Heart right ventricle (tissue), 16 donors: ENCODE data around the gene CLTCL1. TPM values are rescaled to one million over a fixed set of nuclear protein-coding genes. Genes with fewer than 3 reads are reported as not detected.

ENCODE experiments used
- ATAC-seq, 8 donors: fragments of 200-7000 bp; cut with Tn5 transposase; one replicate each; pipeline ENCODE4 v1.9.1; 2020; ENCODE audit warnings: mild to moderate bottlenecking in 8 of 8, moderate library complexity in 8 of 8, moderate number of reproducible peaks in 1 of 8
- DNase-seq, 2 donors: peaks; one replicate each; pipeline ENCODE4 v3.0.0-alpha.2; 2020
- H3K27ac ChIP-seq, 10 donors: fragments of 200-600 bp; sonication (generic) in 2 of 10; one replicate each; pipeline versions ENCODE4 v1.5.0 to v1.8.0; 2020 to 2022; ENCODE audit warnings: mild to moderate bottlenecking in 3 of 10
- H3K27me3 ChIP-seq, 7 donors: fragments of 200-600 bp; one replicate each; pipeline ENCODE4 v1.8.0; 2021 to 2022; ENCODE audit warnings: mild to moderate bottlenecking in 2 of 7
- H3K36me3 ChIP-seq, 9 donors: fragments of 200-600 bp; sonication (generic) in 1 of 9; one replicate each; pipeline versions ENCODE4 v1.5.0 to v1.8.0; 2020 to 2022; ENCODE audit warnings: mild to moderate bottlenecking in 2 of 9
- H3K4me1 ChIP-seq, 9 donors: fragments of 200-600 bp; sonication (generic) in 1 of 9; one replicate each; pipeline versions ENCODE4 v1.5.0 to v1.8.0; 2020 to 2022; ENCODE audit warnings: mild to moderate bottlenecking in 4 of 9
- H3K4me3 ChIP-seq, 10 donors: fragments of 200-600 bp; sonication (generic) in 2 of 10; one replicate each; pipeline versions ENCODE4 v1.5.0 to v1.8.0; 2020 to 2022; ENCODE audit warnings: mild to moderate bottlenecking in 7 of 10, moderate library complexity in 2 of 10
- H3K9me3 ChIP-seq, 11 donors: fragments of 200-600 bp in 10 of 11; sonication (generic) in 2 of 11; one replicate each; pipeline versions ENCODE4 v1.5.0 to v1.8.0; 2013 to 2022; ENCODE audit warnings: mild to moderate bottlenecking in 2 of 11, control low read depth in 1 of 11, moderate library complexity in 1 of 11
- CTCF ChIP-seq, 9 donors: fragments of 200-600 bp; sonication (generic) in 2 of 9; IDR thresholded peaks; one replicate each; pipeline versions ENCODE4 v1.5.0 to v1.8.0; 2021 to 2022; ENCODE audit warnings: antibody characterized with exemption in 9 of 9, mild to moderate bottlenecking in 5 of 9, moderate library complexity in 1 of 9
- WGBS, 2 donors: extraction: QIAGEN DNeasy Blood & Tissue Kit; methylation state at CpG; one replicate each; pipeline ENCODE4 v1.1.7; 2013; ENCODE audit warnings: inconsistent platforms in 1 of 2; 5-methylcytosine and 5-hydroxymethylcytosine counted together
- intact Hi-C, 10 donors: fragments of 100-400 bp; cut with DNase I; formaldehyde crosslinking; loops; one replicate each; pipeline versions ENCODE4 v1.11.1 to v1.14.2; 2022
- polyA plus RNA-seq, 2 donors: library from polyadenylated mRNA; stranded (reverse); fragments of 200-250 nt; gene quantifications; one replicate each; pipeline ENCODE4 v1.2.3, GENCODE V29; 2013
- total RNA-seq, 10 donors: library from RNA; stranded (reverse); fragmentation: NEBNext Ultra II Directional in 3 of 10; extraction: Animal tissue kit (Norgen Biotek cat#: 25700) in 3 of 10; gene quantifications; one replicate each; pipeline versions ENCODE4 v1.2.1 to v1.2.4, GENCODE V29; 2021 to 2023
- donor health status: Arrhythmogenic right ventricular cardiomyopathy.
- donor health status: ischemic (EF 13 %, LVEDD 7.1; RV severe dilation, severe dysfunction).
- donor health status: healthy with polysubstance abuse.
- donor health status: DM: no; HTN: yes; CAD: no.
- donor health status: DM: no; HTN: no; CAD: no.
- donor health status: ischemic (EF 25% LVEDD 6.9; RV normal size, moderate dysfunction).
- donor health status: ischemic (EF 25% LVEDD 5.7; RV mildly dilated, moderate dysfunction).
- donor health status: healthy.
- donor health status: DM: yes; HTN: yes; CAD: no.
- donor health status: Ischemic cardiomyopathy.
- donor health status: ischemic (EF 35%, LVEDD 5.7; RV mildly dilated, moderate dysfunction).
- donor health status: nonischemic (EF 11% LVEDD 7.7; RV severe dilation, severe dysfunction).
- donor health status: DM: yes; HTN: yes; CAD: no.
- donor health status: PGD.
- donor health status: ischemic (EF 29% LVEDD 5.4; RV normal size, mild dysfunction).
- donor health status: nonischemic (EF 23%, LVEDD 6.1; RV moderate dilation, normal function).

CLTCL1 gene
- total and polyA plus RNA-seq, 12 donors = 5.4 to 21.9 (median 13.1) TPM

GRCh38 chr22:19178065-19178656 is 113.4 kb downstream of the CLTCL1 start:
- no peaks in the 10 kb centered on the region for H3K9me3 ChIP-seq
- DNase-seq = peak in 1 of 2 donors; percentile 52
- intact Hi-C loops = loop anchor here in 3 of 10 donors (1.0 to 5.0 kb wide), 4 partner anchors 114 to 301 kb away; partner anchors contain the start of genes CDC45 (in 2 of the 3), CLTCL1 (in 2 of the 3), HIRA (in 2 of the 3) and MRPL40 (in 2 of the 3)
- no peak for TF ChIP-seq CTCF (IDR thresholded peaks at IDR 0.05)
- 0% methylated on average over 57 to 73 of the region's 80 CpGs for WGBS, 2 donors
- H3K4me3 ChIP-seq = peak overlapping the region; percentile 66 to 96 (median 89)
- H3K36me3 ChIP-seq = peaks cover 0 to 6% (median 0%) of the 10 kb centered on the region in 9 donors
- H3K4me1 ChIP-seq = peaks cover 16 to 58% (median 44%) of the 10 kb centered on the region in 9 donors
- peak overlapping the region; percentile 77 to 93 (median 88) for H3K27ac ChIP-seq
- H3K27me3 ChIP-seq = no peaks in the 10 kb centered on the region
- peak in 4 of 8 donors; percentile 2 to 11 (median 8) for ATAC-seq

GRCh38 chr22:19177164-19178064 is 114.1 kb downstream of the CLTCL1 start:
- no peak for DNase-seq
- TF ChIP-seq CTCF (IDR thresholded peaks at IDR 0.05) = no peak
- Histone ChIP-seq H3K4me1 (peaks cover 20 to 65% (median 52%) of the 10 kb centered on the region in 9 donors), H3K36me3 (no peaks in the 10 kb centered on the region), H3K27ac (peak overlapping the region; percentile 12 to 93 (median 88)), H3K4me3 (peak overlapping the region; percentile 66 to 96 (median 89)), H3K9me3 (no peaks in the 10 kb centered on the region), H3K27me3 (no peaks in the 10 kb centered on the region)
- ATAC-seq = no peak
- WGBS, 2 donors = 35 to 39% methylated on average over 55 of the region's 55 CpGs
- intact Hi-C loops = loop anchor here in 3 of 10 donors (1.0 to 5.0 kb wide), 4 partner anchors 115 to 302 kb away; partner anchors contain the start of genes CDC45 (in 2 of the 3), CLTCL1 (in 2 of the 3), HIRA (in 2 of the 3) and MRPL40 (in 2 of the 3)

- no peak for TF ChIP-seq CTCF (IDR thresholded peaks at IDR 0.05)
Measured at GRCh38 chr22:19176732-19177131, 114.8 kb downstream of the CLTCL1 start.

GRCh38 chr22:19176175-19176643 is 115.3 kb downstream of the CLTCL1 start:
- peaks cover 23 to 70% (median 58%) of the 10 kb centered on the region in 9 donors for H3K4me1 ChIP-seq
- no peaks in the 10 kb centered on the region for H3K9me3 ChIP-seq
- no peaks in the 10 kb centered on the region for H3K27me3 ChIP-seq
- no peak for ATAC-seq
- no peak for DNase-seq
- peak overlapping the region in 1 of 10 donors; percentile 87 for H3K27ac ChIP-seq
- TF ChIP-seq CTCF (IDR thresholded peaks at IDR 0.05) = no peak
- no peaks in the 10 kb centered on the region for H3K36me3 ChIP-seq
- WGBS, 2 donors = 61 to 71% methylated on average over 12 of the region's 12 CpGs
- intact Hi-C loops = loop anchor here in 3 of 10 donors (5.0 kb wide), 2 partner anchors 116 to 256 kb away; partner anchors contain the start of genes CLTCL1 (in 2 of the 3), HIRA (in 2 of the 3) and MRPL40 (in 2 of the 3)
- H3K4me3 ChIP-seq = no peak overlapping the region

More at GRCh38 chr22:19176732-19177131, 114.8 kb downstream of the CLTCL1 start:
- Histone ChIP-seq H3K27me3 (no peaks in the 10 kb centered on the region), H3K4me3 (peak overlapping the region in 1 of 10 donors; percentile 92), H3K36me3 (no peaks in the 10 kb centered on the region), H3K9me3 (no peaks in the 10 kb centered on the region), H3K4me1 (peaks cover 23 to 70% (median 58%) of the 10 kb centered on the region in 9 donors), H3K27ac (peak overlapping the region in 3 of 10 donors; percentile 82 to 89 (median 87))
- 81 to 83% methylated on average over 12 of the region's 12 CpGs for WGBS, 2 donors
- intact Hi-C loops = loop anchor here in 3 of 10 donors (5.0 kb wide), 2 partner anchors 116 to 256 kb away; partner anchors contain the start of genes CLTCL1 (in 2 of the 3), HIRA (in 2 of the 3) and MRPL40 (in 2 of the 3)
- no peak for ATAC-seq
- no peak for DNase-seq
